Activated naive CD8-positive, alpha-beta T cell (primary cell): Measurements from ENCODE around the gene PODXL.

Experiments
- H3K27ac Mint-ChIP-seq: one replicate; pipeline ENCODE4 v1.8.0; 2021; ENCODE audit warnings: mixed read lengths
- H3K27me3 Mint-ChIP-seq: one replicate; pipeline ENCODE4 v1.8.0; 2021; ENCODE audit warnings: mixed read lengths
- H3K36me3 Mint-ChIP-seq: one replicate; pipeline ENCODE4 v1.8.0; 2021; ENCODE audit warnings: mixed read lengths
- H3K4me1 Mint-ChIP-seq: one replicate; pipeline ENCODE4 v1.8.0; 2021; ENCODE audit warnings: low read depth, mixed read lengths
- H3K4me3 Mint-ChIP-seq: one replicate; pipeline ENCODE4 v1.8.0; 2021; ENCODE audit warnings: mild to moderate bottlenecking, mixed read lengths
- H3K9me3 Mint-ChIP-seq: one replicate; pipeline ENCODE4 v1.8.0; 2021; ENCODE audit warnings: low read depth, mixed read lengths

Gene PODXL

GRCh38 chr7:131552053-131552452 lies 4.4 kb downstream of the PODXL start:
- peaks cover 7% of the 10 kb centered on the region for H3K4me1 Mint-ChIP-seq
- H3K36me3 Mint-ChIP-seq, result no peaks in the 10 kb centered on the region
- no peak overlapping the region for H3K4me3 Mint-ChIP-seq
- H3K27ac Mint-ChIP-seq, result no peak overlapping the region
- H3K9me3 Mint-ChIP-seq, result no peaks in the 10 kb centered on the region
- H3K27me3 Mint-ChIP-seq, result peaks cover 25% of the 10 kb centered on the region

GRCh38 chr7:131550846-131551245 lies 5.6 kb downstream of the PODXL start:
- peaks cover 5% of the 10 kb centered on the region for H3K4me1 Mint-ChIP-seq
- no peaks in the 10 kb centered on the region for H3K9me3 Mint-ChIP-seq
- no peaks in the 10 kb centered on the region for H3K36me3 Mint-ChIP-seq
- no peak overlapping the region for H3K27ac Mint-ChIP-seq
- peaks cover 24% of the 10 kb centered on the region for H3K27me3 Mint-ChIP-seq
- H3K4me3 Mint-ChIP-seq, result no peak overlapping the region

GRCh38 chr7:131548371-131548770 lies 8.1 kb downstream of the PODXL start:
- Mint-ChIP-seq H3K9me3 (no peaks in the 10 kb centered on the region), H3K27ac (no peak overlapping the region), H3K4me3 (no peak overlapping the region), H3K4me1 (peaks cover 2% of the 10 kb centered on the region), H3K36me3 (no peaks in the 10 kb centered on the region), H3K27me3 (peaks cover 11% of the 10 kb centered on the region)

GRCh38 chr7:131547589-131547988 lies 8.8 kb downstream of the PODXL start:
- Mint-ChIP-seq H3K9me3 (no peaks in the 10 kb centered on the region), H3K36me3 (no peaks in the 10 kb centered on the region), H3K27me3 (peaks cover 3% of the 10 kb centered on the region), H3K27ac (no peak overlapping the region), H3K4me3 (no peak overlapping the region), H3K4me1 (peaks cover 2% of the 10 kb centered on the region)

DNA sequence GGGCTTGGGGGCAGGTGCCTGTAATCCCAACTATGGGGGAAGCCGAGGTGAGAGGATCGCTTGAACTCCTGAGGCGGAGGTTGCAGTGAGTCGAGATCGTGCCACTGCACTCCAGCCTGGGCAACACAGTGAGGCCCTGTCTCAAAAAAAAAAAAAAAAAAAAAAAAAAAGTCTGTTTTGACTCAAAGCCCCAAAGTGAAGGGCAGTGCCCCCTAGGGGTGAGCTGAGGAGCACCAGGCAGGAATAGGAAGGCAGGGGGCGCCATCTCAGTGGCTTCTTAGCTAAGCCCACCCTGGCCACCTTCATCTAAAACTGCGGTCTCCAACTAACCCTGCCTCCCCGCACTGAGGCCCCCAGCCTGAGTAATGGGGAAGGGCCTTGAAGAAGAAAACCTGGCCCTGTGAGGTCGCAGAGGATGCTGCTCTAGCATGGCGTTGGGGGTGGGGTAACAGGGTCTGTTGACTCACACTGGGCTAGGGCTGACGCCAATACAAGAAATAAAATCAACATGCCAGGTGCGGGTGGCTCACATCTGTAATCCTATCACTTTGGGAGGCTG lies 9.8 kb downstream of the PODXL start:
- Mint-ChIP-seq H3K9me3 (no peaks in the 10 kb centered on the region), H3K4me1 (peaks cover 2% of the 10 kb centered on the region), H3K27me3 (peaks cover 2% of the 10 kb centered on the region), H3K36me3 (no peaks in the 10 kb centered on the region), H3K27ac (no peak overlapping the region), H3K4me3 (no peak overlapping the region)

- Mint-ChIP-seq H3K4me3 (no peak overlapping the region), H3K36me3 (no peaks in the 10 kb centered on the region), H3K27ac (no peak overlapping the region), H3K27me3 (peaks cover 2% of the 10 kb centered on the region), H3K9me3 (no peaks in the 10 kb centered on the region), H3K4me1 (peaks cover 2% of the 10 kb centered on the region)
These were observed 10.3 kb downstream of the PODXL start for GRCh38 chr7:131546126-131546525.

DNA sequence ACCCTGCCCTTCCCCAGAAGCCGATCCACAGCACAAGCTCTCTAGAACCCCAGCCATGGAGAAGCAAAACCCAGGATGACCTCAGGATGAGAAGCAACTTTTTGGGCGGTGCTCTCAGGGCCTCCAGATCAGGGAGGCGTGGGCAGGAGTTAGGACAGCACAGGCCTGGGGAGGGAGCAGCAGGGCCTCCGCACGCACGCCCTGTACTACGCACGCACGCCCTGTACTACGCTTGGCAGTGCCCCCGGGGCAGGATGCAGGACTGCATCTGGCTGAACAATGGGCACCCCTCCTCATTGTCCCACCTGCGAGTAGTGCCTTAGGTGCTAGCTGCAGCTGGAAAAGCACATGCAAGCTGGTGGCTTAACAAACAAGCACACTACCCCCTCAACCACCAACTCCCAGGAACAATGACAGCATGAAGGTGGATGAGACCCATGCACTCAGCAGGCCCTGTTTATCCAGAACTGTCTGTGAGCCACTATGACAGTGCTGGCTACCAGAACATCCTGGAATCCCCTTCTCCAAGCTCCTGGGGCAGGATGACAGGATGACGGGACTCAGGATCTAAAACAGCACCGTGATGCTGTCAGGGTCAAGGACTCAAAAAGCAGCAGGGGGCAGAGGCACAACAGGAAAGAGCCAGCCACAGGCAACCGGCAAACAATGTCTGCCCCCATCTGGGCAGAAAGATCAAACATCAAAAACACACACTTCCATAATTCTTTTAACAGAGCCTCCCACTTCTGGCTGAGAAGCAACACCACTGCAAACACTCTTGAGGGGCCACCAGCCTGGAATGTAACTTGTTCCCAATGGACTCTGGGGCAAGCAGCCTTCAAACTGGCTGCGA lies 11.8 kb downstream of the PODXL start:
- H3K36me3 Mint-ChIP-seq, result no peaks in the 10 kb centered on the region
- H3K4me3 Mint-ChIP-seq, result no peak overlapping the region
- H3K4me1 Mint-ChIP-seq, result peaks cover 2% of the 10 kb centered on the region
- no peak overlapping the region for H3K27ac Mint-ChIP-seq
- no peaks in the 10 kb centered on the region for H3K9me3 Mint-ChIP-seq
- H3K27me3 Mint-ChIP-seq, result peaks cover 2% of the 10 kb centered on the region

- Mint-ChIP-seq H3K27ac (no peak overlapping the region), H3K27me3 (peaks cover 2% of the 10 kb centered on the region), H3K4me1 (peaks cover 2% of the 10 kb centered on the region), H3K4me3 (no peak overlapping the region), H3K36me3 (no peaks in the 10 kb centered on the region), H3K9me3 (no peaks in the 10 kb centered on the region)
These were observed 12.4 kb downstream of the PODXL start for GRCh38 chr7:131544021-131544420.

DNA sequence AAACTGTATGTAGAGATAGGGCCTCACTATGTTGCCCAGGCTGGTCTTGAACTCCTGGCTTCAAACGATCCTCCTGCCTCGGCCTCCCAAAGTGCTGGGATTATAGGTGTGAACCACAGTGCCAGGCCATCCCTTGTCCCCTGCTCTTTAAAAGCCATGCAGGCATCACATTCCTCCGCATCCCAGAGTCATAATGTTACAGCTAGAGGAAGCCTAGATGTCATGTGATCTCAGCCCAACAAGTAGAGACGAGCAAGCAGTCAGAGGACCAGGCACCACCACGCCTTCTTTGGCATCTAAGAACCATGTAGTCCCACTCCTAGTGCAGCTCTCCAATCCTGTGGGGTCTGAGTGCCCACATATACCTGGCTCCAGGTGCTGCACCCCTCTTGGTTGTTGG lies 13.1 kb downstream of the PODXL start:
- H3K27ac Mint-ChIP-seq, result no peak overlapping the region
- no peak overlapping the region for H3K4me3 Mint-ChIP-seq

DNA sequence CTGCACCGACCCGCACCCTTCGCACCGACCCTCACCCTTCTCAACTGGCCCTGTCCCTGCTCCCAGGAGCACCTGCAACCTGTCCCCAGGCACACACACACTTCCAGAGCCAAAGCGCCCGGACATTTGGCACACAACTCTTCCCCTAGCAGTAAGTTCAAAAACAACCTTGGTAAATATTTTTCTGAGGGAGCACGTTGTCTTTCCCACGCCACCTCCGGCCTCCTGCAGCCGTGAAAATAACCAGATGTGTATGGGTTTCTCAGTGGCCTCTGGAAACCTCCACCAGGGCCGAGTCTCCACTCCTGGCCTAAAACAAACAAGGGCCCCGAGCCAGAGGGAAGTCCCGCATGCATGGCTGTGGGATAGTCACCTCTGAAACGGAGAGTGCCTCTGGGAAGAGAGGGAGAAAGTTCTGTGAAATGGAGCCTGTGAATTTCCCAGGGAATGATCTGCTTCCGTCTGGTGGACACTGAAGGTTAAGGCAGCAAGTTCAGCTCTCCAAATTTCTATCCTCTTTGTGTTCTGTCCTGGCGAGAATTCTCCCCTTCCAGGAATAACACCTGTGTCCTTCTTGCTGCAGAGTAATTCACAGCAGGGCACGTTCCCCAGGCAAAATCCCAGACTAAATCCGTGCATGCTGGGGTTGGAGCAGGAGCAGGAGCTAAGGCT lies 15.8 kb downstream of the PODXL start:
- Mint-ChIP-seq H3K27me3 (no peaks in the 10 kb centered on the region), H3K9me3 (no peaks in the 10 kb centered on the region)

More for the DNA sequence above, 13.1 kb downstream of the PODXL start:
- H3K27me3 Mint-ChIP-seq, result no peaks in the 10 kb centered on the region
- H3K9me3 Mint-ChIP-seq, result no peaks in the 10 kb centered on the region
- peaks cover 2% of the 10 kb centered on the region for H3K4me1 Mint-ChIP-seq
- H3K36me3 Mint-ChIP-seq, result no peaks in the 10 kb centered on the region

DNA sequence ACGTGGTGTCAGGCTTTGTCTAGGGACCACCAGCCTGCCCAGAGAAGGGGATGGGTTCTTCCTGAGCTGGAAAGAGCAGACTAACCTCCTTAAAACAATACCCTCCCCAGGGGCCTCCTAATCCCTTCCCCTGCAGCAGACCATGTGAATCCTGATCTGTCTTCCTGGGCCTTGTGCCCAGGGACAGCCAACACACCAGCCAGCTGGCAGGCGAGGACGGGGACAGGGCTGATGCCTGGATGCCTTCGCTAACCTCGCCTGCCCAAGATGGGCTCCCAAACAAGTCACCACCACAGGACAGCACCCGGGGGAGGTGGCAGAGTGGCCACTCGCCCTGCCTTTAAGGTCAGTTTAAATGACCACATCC lies 17.6 kb downstream of the PODXL start:
- H3K4me1 Mint-ChIP-seq, result no peaks in the 10 kb centered on the region
- no peaks in the 10 kb centered on the region for H3K36me3 Mint-ChIP-seq
- H3K4me3 Mint-ChIP-seq, result no peak overlapping the region
- H3K27ac Mint-ChIP-seq, result no peak overlapping the region
- H3K27me3 Mint-ChIP-seq, result no peaks in the 10 kb centered on the region
- no peaks in the 10 kb centered on the region for H3K9me3 Mint-ChIP-seq

More for the DNA sequence above, 15.8 kb downstream of the PODXL start:
- Mint-ChIP-seq H3K36me3 (no peaks in the 10 kb centered on the region), H3K4me3 (no peak overlapping the region), H3K4me1 (peaks cover 2% of the 10 kb centered on the region), H3K27ac (no peak overlapping the region)

- no peaks in the 10 kb centered on the region for H3K9me3 Mint-ChIP-seq
These were observed 18.2 kb downstream of the PODXL start for GRCh38 chr7:131538071-131538812.

GRCh38 chr7:131537571-131537978 lies 18.9 kb downstream of the PODXL start:
- Mint-ChIP-seq H3K36me3 (no peaks in the 10 kb centered on the region), H3K27ac (no peak overlapping the region), H3K9me3 (no peaks in the 10 kb centered on the region), H3K27me3 (no peaks in the 10 kb centered on the region), H3K4me1 (no peaks in the 10 kb centered on the region), H3K4me3 (no peak overlapping the region)

More at GRCh38 chr7:131538071-131538812, 18.2 kb downstream of the PODXL start:
- Mint-ChIP-seq H3K36me3 (no peaks in the 10 kb centered on the region), H3K4me1 (no peaks in the 10 kb centered on the region), H3K27me3 (no peaks in the 10 kb centered on the region), H3K27ac (no peak overlapping the region), H3K4me3 (no peak overlapping the region)

GRCh38 chr7:131536361-131536849 lies 20.0 kb downstream of the PODXL start:
- H3K27me3 Mint-ChIP-seq, result no peaks in the 10 kb centered on the region
- H3K27ac Mint-ChIP-seq, result no peak overlapping the region
- no peaks in the 10 kb centered on the region for H3K9me3 Mint-ChIP-seq
- H3K36me3 Mint-ChIP-seq, result no peaks in the 10 kb centered on the region
- H3K4me3 Mint-ChIP-seq, result no peak overlapping the region
- H3K4me1 Mint-ChIP-seq, result no peaks in the 10 kb centered on the region
